ENCODE data around the gene ZNF407.
A peak's percentile ranks its signal among the peaks of the same experiment; 100 is the strongest.
"Not testable (repeated sequence)": the region's sequence is repeated elsewhere in the genome, so short reads cannot be mapped to it uniquely, and the experiment has no call there.

ZNF407 gene

GRCh38 chr18:74942319-74942910 is 344.7 kb downstream of the ZNF407 start:
- no peak for DNase-seq

GRCh38 chr18:74944676-74945075 is 347.0 kb downstream of the ZNF407 start:
- DNase-seq = no peak

GRCh38 chr18:74945774-74946545 is 348.3 kb downstream of the ZNF407 start:
- no peak for DNase-seq

- DNase-seq = no peak
Observed at GRCh38 chr18:74946646-74947375, 349.1 kb downstream of the ZNF407 start.

GRCh38 chr18:74947417-74947816 is 349.7 kb downstream of the ZNF407 start:
- no peak for DNase-seq

- no peak for DNase-seq
Observed at GRCh38 chr18:74947875-74948274, 350.2 kb downstream of the ZNF407 start.

- no peak for DNase-seq
Observed at GRCh38 chr18:74949611-74950010, 351.9 kb downstream of the ZNF407 start.

GRCh38 chr18:74950479-74950878 is 352.8 kb downstream of the ZNF407 start:
- no peak for DNase-seq

GRCh38 chr18:74951165-74951760 is 353.6 kb downstream of the ZNF407 start:
- no peak for DNase-seq

GRCh38 chr18:74957588-74958224 is 360.0 kb downstream of the ZNF407 start:
- no peak for DNase-seq

- no peak for DNase-seq
Observed at GRCh38 chr18:74959216-74959615, 361.5 kb downstream of the ZNF407 start.

GRCh38 chr18:74961596-74961995 is 363.9 kb downstream of the ZNF407 start:
- DNase-seq = no peak

- DNase-seq = peak; percentile 57
Observed at GRCh38 chr18:74963820-74964446, 366.3 kb downstream of the ZNF407 start.

- DNase-seq = no peak
Observed at GRCh38 chr18:74965682-74966081, 368.0 kb downstream of the ZNF407 start.

- no peak for DNase-seq
Observed at GRCh38 chr18:74967438-74967837, 369.8 kb downstream of the ZNF407 start.

GRCh38 chr18:74967979-74968378 is 370.3 kb downstream of the ZNF407 start:
- no peak for DNase-seq

- DNase-seq = not testable (repeated sequence)
Observed at GRCh38 chr18:74971358-74971757, 373.7 kb downstream of the ZNF407 start.

GRCh38 chr18:74971776-74972175 is 374.1 kb downstream of the ZNF407 start:
- not testable (repeated sequence) for DNase-seq

- no peak for DNase-seq
Observed at GRCh38 chr18:74972354-74972753, 374.7 kb downstream of the ZNF407 start.

GRCh38 chr18:74975001-74975400 is 377.3 kb downstream of the ZNF407 start:
- DNase-seq = no peak

- DNase-seq = no peak
Observed at GRCh38 chr18:74976331-74976909, 378.8 kb downstream of the ZNF407 start.

GRCh38 chr18:74977041-74977440 is 379.4 kb downstream of the ZNF407 start:
- no peak for DNase-seq
